Esophagus squamous epithelium (tissue), 4 donors: ENCODE data around the gene BTBD2.

Experiments used
- POLR2A ChIP-seq, 4 donors: fragments of 450-650 bp; IDR thresholded peaks; one replicate each; pipeline ENCODE4 v1.6.1; 2017; ENCODE audit warnings: antibody characterized with exemption in 4 of 4, mild to moderate bottlenecking in 4 of 4, moderate library complexity in 3 of 4
- TF ChIP-seq, protein P1 (sequence below), 6 experiments: fragments of 450-650 bp in 4 of 6; fragments of 200-600 bp in 2 of 6; sonication (generic) in 2 of 6; IDR thresholded peaks; one replicate each; pipeline ENCODE4 v1.5.1; 2016 to 2019; ENCODE audit warnings: antibody characterized with exemption in 6 of 6, mild to moderate bottlenecking in 4 of 6, moderate library complexity in 4 of 6

DNA sequence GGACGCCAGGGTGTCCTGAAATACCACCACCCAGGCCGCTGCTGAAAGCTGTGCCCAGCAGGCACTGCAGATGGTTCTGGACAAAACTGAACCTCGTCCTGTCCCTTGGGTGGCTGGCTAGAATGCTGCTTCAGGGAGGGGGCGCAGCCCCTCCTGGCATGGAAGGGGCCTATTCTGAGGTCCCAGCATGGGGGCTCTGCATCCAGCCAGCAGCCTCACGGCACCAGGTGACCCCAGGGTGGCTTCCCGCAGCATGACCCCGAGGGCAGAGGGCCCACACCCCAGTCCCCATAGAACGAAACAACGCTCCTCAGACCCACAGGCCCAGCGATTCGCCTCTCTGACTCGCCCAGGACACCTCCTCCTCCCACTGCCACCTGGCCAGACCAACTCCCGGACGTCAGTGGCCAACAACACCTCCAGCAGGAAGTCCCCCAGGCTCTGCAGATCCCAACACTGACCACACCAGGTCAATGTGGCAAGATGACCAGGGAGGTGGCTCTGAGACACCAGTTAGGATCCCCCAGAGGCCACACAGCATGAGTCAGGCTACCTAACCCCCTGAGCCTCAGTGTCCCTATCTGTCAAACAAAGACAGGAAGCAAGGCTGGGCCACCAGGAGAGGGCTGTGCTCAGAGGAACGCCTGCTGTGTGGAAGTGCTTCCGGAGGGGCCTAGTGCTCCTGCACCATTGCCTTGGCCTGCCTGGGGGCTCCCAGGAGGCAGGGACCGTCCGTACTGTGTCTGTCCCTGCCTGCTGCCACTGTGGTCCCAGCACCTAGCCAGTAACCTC is 29.4 kb upstream of the BTBD2 start:
- TF ChIP-seq, protein P1, sequence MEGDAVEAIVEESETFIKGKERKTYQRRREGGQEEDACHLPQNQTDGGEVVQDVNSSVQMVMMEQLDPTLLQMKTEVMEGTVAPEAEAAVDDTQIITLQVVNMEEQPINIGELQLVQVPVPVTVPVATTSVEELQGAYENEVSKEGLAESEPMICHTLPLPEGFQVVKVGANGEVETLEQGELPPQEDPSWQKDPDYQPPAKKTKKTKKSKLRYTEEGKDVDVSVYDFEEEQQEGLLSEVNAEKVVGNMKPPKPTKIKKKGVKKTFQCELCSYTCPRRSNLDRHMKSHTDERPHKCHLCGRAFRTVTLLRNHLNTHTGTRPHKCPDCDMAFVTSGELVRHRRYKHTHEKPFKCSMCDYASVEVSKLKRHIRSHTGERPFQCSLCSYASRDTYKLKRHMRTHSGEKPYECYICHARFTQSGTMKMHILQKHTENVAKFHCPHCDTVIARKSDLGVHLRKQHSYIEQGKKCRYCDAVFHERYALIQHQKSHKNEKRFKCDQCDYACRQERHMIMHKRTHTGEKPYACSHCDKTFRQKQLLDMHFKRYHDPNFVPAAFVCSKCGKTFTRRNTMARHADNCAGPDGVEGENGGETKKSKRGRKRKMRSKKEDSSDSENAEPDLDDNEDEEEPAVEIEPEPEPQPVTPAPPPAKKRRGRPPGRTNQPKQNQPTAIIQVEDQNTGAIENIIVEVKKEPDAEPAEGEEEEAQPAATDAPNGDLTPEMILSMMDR (IDR thresholded peaks at IDR 0.05): no peak
- TF ChIP-seq POLR2A (IDR thresholded peaks at IDR 0.05): no peak
